Measurements from ENCODE around the gene KCNJ11.

GRCh38 chr11:17401841-17402240 is 13.4 kb upstream of the KCNJ11 start:
- TF ChIP-seq CTCF (IDR thresholded peaks at IDR 0.05) = no peak
- no peak for TF ChIP-seq EP300 (IDR thresholded peaks at IDR 0.05)
